HUES6 (cell line): ENCODE data around the gene SDK1.

ENCODE experiments used
- H3K27ac ChIP-seq: 2 replicates; pipeline ENCODE4 v1.7.0; 2013; ENCODE audit warnings: low read depth, mild to moderate bottlenecking, low read length, inconsistent platforms
- H3K27me3 ChIP-seq: 2 replicates; pipeline ENCODE4 v1.6.1; 2013; ENCODE audit warnings: low read length; ENCODE audit not compliant: control insufficient read depth, insufficient read depth
- H3K36me3 ChIP-seq: 2 replicates; pipeline ENCODE4 v1.6.1; 2013; ENCODE audit warnings: low read length; ENCODE audit not compliant: control insufficient read depth, insufficient read depth
- H3K4me1 ChIP-seq: 2 replicates; pipeline ENCODE4 v1.6.1; 2013; ENCODE audit warnings: low read length; ENCODE audit not compliant: control insufficient read depth, insufficient read depth
- H3K4me3 ChIP-seq: 2 replicates; pipeline ENCODE4 v1.5.1; 2013; ENCODE audit warnings: low read depth, low read length
- H3K9ac ChIP-seq: one replicate; pipeline ENCODE4 v1.6.1; 2013; ENCODE audit warnings: mild to moderate bottlenecking, low read length
- H3K9me3 ChIP-seq: 2 replicates; pipeline ENCODE4 v1.6.1; 2013; ENCODE audit warnings: low read depth, low read length; ENCODE audit not compliant: control insufficient read depth, insufficient read depth

Gene SDK1

GRCh38 chr7:4184653-4185052, 883.6 kb downstream of the SDK1 start:
- Histone ChIP-seq H3K36me3 (no peaks in the 10 kb centered on the region), H3K27ac (no peak overlapping the region), H3K4me3 (no peak overlapping the region), H3K9ac (no peak overlapping the region), H3K4me1 (no peaks in the 10 kb centered on the region), H3K9me3 (peaks cover 13% of the 10 kb centered on the region), H3K27me3 (no peaks in the 10 kb centered on the region)

GRCh38 chr7:4185136-4185535, 884.1 kb downstream of the SDK1 start:
- H3K36me3 ChIP-seq = no peaks in the 10 kb centered on the region
- H3K9me3 ChIP-seq = peaks cover 13% of the 10 kb centered on the region
- H3K4me3 ChIP-seq = no peak overlapping the region
- no peaks in the 10 kb centered on the region for H3K27me3 ChIP-seq
- H3K4me1 ChIP-seq = no peaks in the 10 kb centered on the region
- no peak overlapping the region for H3K9ac ChIP-seq
- H3K27ac ChIP-seq = no peak overlapping the region

DNA sequence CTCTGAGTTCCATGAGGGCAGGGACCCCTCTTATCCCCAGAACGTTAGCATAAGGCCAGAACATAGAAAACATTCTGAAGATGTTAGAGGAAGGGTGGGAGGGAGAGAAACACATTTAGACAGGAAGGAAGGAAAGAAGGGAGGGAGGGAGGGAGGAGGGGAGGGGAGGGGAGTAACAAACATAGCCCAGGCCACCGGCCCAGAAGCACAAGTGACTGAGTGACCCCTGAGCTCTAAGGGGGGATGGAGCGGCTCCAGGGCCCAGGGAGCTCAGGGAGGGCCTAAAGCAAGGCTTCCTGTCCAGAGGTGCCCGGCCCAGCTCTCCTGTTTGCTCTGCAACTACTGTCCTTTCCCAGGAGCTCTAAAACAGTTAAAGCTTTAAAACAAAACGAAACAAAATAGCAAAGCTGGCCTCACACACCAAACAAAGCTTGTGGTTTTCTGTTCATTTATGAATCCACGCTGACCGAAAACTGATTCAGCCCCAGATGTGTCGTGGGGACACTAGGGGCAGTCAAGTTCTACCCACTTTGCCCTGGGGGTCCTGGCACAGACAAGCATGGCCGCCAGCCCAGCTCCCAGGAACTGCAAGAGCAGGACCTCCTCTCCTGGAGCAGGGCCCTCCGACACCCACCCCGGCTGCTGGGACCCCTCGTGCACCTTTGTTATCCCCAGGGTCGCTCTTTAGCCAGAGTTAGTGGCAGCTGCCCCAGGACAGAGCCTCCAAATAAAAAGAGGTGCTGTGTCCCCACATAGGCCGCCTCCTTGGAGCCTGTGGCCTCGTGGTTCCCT, 884.9 kb downstream of the SDK1 start:
- H3K9me3 ChIP-seq = peaks cover 12% of the 10 kb centered on the region
- H3K36me3 ChIP-seq = no peaks in the 10 kb centered on the region
- H3K27me3 ChIP-seq = no peaks in the 10 kb centered on the region
- H3K9ac ChIP-seq = no peak overlapping the region
- H3K4me3 ChIP-seq = no peak overlapping the region
- no peak overlapping the region for H3K27ac ChIP-seq
- peaks cover 6% of the 10 kb centered on the region; the same call in 1 of the 2 replicates for H3K4me1 ChIP-seq

GRCh38 chr7:4186513-4186780, 885.4 kb downstream of the SDK1 start:
- no peaks in the 10 kb centered on the region for H3K27me3 ChIP-seq
- no peak overlapping the region for H3K27ac ChIP-seq
- H3K36me3 ChIP-seq = no peaks in the 10 kb centered on the region
- H3K4me1 ChIP-seq = peaks cover 8% of the 10 kb centered on the region; the same call in 1 of the 2 replicates
- H3K9me3 ChIP-seq = peaks cover 10% of the 10 kb centered on the region
- no peak overlapping the region for H3K4me3 ChIP-seq
- no peak overlapping the region for H3K9ac ChIP-seq

DNA sequence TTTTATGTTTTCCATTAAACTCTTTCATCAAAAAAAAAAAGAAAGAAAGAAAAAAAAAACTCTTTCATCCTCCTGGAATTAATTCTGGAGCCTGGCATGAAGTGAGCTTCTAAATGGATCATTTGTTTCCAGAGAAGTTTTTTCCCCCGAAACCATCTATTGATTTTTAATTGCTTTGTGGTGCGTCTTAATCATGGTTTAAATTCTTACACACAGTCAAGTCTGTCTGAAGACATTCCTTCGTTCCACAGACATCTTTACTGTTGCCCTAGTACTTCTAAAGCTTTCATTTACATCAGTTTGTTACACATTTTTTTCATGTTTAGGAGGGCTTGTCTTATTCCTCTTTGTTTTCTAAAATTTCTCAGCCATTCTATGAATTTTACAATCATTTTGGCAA, 887.6 kb downstream of the SDK1 start:
- Histone ChIP-seq H3K27ac (no peak overlapping the region), H3K36me3 (no peaks in the 10 kb centered on the region), H3K27me3 (no peaks in the 10 kb centered on the region), H3K4me3 (no peak overlapping the region), H3K9me3 (no peaks in the 10 kb centered on the region), H3K4me1 (peaks cover 10% of the 10 kb centered on the region; the same call in 1 of the 2 replicates), H3K9ac (no peak overlapping the region)

DNA sequence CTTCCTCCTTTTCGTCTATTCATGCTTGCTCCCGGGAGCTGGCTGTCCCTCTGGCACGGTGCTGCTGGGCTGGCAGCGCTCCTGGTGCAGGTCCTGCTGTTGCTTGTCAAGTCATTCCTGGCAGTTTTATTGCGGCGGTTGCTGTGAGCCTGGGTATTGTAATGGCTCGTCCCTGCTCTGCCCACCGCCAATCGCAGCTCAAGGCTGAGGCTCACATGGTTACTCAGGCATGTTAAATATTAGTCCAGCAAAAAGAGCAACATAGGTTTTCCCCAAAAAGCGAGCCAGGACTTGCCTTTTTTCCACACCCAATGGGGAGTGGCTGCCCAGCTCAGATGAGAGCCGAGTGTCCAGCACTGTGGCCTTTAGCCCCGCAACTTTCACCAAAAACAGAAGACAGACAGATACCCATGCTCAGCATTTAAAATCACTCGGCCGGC, 888.1 kb downstream of the SDK1 start:
- H3K9ac ChIP-seq = no peak overlapping the region
- peaks cover 10% of the 10 kb centered on the region; the same call in 1 of the 2 replicates for H3K4me1 ChIP-seq
- H3K9me3 ChIP-seq = no peaks in the 10 kb centered on the region
- H3K36me3 ChIP-seq = no peaks in the 10 kb centered on the region
- no peaks in the 10 kb centered on the region for H3K27me3 ChIP-seq
- H3K27ac ChIP-seq = no peak overlapping the region
- H3K4me3 ChIP-seq = no peak overlapping the region

DNA sequence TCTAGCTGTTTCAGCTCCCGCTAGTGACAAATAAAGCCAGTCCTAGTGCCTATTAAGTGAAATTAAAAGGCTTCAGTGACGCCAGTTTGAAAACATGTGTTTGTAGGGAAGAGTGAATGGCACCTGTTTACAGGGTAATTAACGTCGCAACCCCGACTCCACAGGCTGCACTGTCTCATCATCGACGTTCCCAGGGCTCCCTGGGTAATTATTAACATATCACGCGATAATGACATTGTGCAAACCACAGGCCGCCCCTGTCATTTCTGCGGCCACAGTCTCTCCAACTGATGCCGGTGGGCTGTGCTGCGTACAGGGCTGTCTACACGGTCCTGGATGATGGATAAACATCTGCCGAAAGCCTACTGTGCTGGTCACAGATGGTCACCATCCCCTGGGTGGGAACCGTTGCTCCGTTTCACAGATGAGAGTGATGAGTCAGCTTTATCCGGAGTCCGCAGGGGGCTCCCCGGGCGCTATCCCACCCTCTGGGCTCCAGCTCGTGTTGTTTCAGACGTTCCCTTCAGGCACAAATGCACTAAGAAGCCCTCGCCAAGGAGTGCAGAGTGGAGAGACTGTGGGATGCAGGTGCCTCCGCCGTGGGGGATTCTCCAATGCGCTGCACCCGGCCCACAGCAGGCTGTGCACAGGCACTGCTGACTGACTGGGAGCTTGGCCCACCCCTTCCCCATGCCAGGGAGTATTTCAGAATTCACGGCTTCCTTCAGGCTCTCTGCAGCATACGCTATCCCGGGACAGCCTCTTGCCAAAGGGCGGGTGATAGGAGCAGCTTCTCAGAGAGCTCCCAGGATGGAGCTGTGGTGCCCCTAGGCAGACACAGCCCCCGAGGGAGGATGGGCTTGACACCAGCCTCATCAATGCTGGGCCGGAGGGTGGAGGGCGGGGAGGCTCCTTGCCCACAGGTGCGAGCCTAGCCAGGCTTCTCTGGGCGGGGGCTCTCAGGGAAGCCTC, 889.2 kb downstream of the SDK1 start:
- Histone ChIP-seq H3K4me1 (peaks cover 10% of the 10 kb centered on the region; the same call in 1 of the 2 replicates), H3K27me3 (no peaks in the 10 kb centered on the region), H3K4me3 (no peak overlapping the region), H3K9ac (no peak overlapping the region), H3K36me3 (no peaks in the 10 kb centered on the region), H3K27ac (no peak overlapping the region), H3K9me3 (no peaks in the 10 kb centered on the region)

- H3K27ac ChIP-seq = no peak overlapping the region
- H3K4me1 ChIP-seq = peaks cover 13% of the 10 kb centered on the region; the same call in 1 of the 2 replicates
- no peaks in the 10 kb centered on the region for H3K9me3 ChIP-seq
- no peaks in the 10 kb centered on the region for H3K27me3 ChIP-seq
- H3K36me3 ChIP-seq = no peaks in the 10 kb centered on the region
- no peak overlapping the region for H3K9ac ChIP-seq
- no peak overlapping the region for H3K4me3 ChIP-seq
Observed at GRCh38 chr7:4191046-4191445, 890.0 kb downstream of the SDK1 start.

GRCh38 chr7:4191525-4191924, 890.5 kb downstream of the SDK1 start:
- Histone ChIP-seq H3K4me3 (no peak overlapping the region), H3K9ac (no peak overlapping the region), H3K4me1 (peaks cover 14% of the 10 kb centered on the region; the same call in 1 of the 2 replicates), H3K27me3 (no peaks in the 10 kb centered on the region), H3K36me3 (no peaks in the 10 kb centered on the region), H3K9me3 (no peaks in the 10 kb centered on the region), H3K27ac (no peak overlapping the region)

GRCh38 chr7:4195660-4196059, 894.6 kb downstream of the SDK1 start:
- Histone ChIP-seq H3K27ac (no peak overlapping the region), H3K9ac (no peak overlapping the region), H3K36me3 (no peaks in the 10 kb centered on the region), H3K27me3 (no peaks in the 10 kb centered on the region), H3K4me3 (no peak overlapping the region), H3K9me3 (peaks cover 6% of the 10 kb centered on the region; the same call in 1 of the 2 replicates), H3K4me1 (peaks cover 9% of the 10 kb centered on the region; the same call in 1 of the 2 replicates)
